GM21619 (cell line): ENCODE data around the gene MIOX.
"Not testable (repeated sequence)": the region's sequence is repeated elsewhere in the genome, so short reads cannot be mapped to it uniquely, and the experiment has no call there.

ENCODE experiments used
- ATAC-seq: cut with Tn5 transposase; IDR thresholded peaks from one replicate; pipeline ENCODE4 v1.9.1; 2021; ENCODE audit not compliant: unreplicated experiment

Gene MIOX

GRCh38 chr22:50527921-50528681 lies 41.4 kb downstream of the MIOX start:
- ATAC-seq = no peak

GRCh38 chr22:50528682-50529415 lies 42.2 kb downstream of the MIOX start:
- no peak for ATAC-seq

- ATAC-seq = no peak
These were observed 42.8 kb downstream of the MIOX start for GRCh38 chr22:50529416-50529896.

- ATAC-seq = no peak
These were observed 43.4 kb downstream of the MIOX start, which contains the start of gene TYMP for GRCh38 chr22:50529897-50530579. TYMP (minus strand) TSS chr22:50530012; CDS start chr22:50529709, 303 bp downstream.

GRCh38 chr22:50530580-50530876 lies 43.9 kb downstream of the MIOX start:
- no peak for ATAC-seq

GRCh38 chr22:50530877-50531545 lies 44.4 kb downstream of the MIOX start:
- ATAC-seq = no peak

GRCh38 chr22:50531546-50531961 lies 44.9 kb downstream of the MIOX start:
- ATAC-seq = no peak

- ATAC-seq = no peak
These were observed 45.5 kb downstream of the MIOX start for GRCh38 chr22:50531962-50532674.

GRCh38 chr22:50532824-50533796 lies 46.5 kb downstream of the MIOX start:
- no peak for ATAC-seq

GRCh38 chr22:50533856-50534711 lies 47.4 kb downstream of the MIOX start:
- not testable (repeated sequence) for ATAC-seq

GRCh38 chr22:50535113-50535512 lies 48.5 kb downstream of the MIOX start:
- no peak for ATAC-seq

- no peak for ATAC-seq
These were observed 49.6 kb downstream of the MIOX start for GRCh38 chr22:50536226-50536625.

GRCh38 chr22:50537765-50538164 lies 51.1 kb downstream of the MIOX start:
- ATAC-seq = no peak
